Limb (tissue), 2 donors: Measurements from ENCODE around the gene PGAP3.

ENCODE experiments used
- DNase-seq, 2 donors: peaks; one replicate each; pipeline ENCODE4 v3.0.0-alpha.2; 2016; ENCODE audit errors: extremely low spot score in 2 of 2

The PGAP3 gene

DNA sequence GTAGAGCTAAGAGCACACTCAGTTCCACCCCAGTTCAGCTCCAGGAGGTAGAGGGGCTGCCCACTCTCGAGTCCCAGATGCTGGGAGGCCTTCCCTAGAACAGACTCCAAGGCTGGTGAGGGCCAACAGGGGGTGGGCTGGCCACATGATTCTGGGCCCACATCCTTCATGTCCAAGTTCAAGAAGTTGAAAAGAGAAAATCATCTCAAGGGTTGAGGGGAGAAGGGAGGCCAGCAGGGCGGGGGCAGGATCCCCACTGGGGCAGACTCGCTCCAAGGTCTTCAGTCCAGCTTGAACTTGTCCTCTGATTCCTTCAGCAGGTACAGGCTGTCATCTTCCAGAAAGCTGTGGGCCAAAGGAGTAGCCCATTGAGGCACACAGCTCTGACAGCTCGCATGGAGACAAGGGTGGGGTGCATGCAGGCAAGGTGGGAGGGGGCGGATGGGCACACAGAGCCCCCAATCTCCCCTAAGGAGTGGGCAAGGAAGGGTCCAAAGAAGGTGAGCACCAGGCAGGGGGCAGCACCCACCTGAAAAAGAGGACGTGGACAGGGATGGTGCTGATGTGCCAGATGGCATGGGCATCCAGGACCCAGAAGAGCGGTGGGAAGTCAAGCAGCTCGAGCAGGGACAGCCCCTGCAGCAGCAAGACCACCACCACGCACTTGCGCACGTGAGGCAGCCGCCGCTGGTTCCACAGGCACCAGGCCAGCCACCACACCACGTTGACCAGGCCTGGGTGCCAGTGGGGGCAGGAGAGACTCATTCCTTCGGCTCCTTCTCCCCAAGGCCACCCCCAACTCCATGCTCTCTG lies 15.1 kb downstream of the PGAP3 start:
- no peak for DNase-seq

DNA sequence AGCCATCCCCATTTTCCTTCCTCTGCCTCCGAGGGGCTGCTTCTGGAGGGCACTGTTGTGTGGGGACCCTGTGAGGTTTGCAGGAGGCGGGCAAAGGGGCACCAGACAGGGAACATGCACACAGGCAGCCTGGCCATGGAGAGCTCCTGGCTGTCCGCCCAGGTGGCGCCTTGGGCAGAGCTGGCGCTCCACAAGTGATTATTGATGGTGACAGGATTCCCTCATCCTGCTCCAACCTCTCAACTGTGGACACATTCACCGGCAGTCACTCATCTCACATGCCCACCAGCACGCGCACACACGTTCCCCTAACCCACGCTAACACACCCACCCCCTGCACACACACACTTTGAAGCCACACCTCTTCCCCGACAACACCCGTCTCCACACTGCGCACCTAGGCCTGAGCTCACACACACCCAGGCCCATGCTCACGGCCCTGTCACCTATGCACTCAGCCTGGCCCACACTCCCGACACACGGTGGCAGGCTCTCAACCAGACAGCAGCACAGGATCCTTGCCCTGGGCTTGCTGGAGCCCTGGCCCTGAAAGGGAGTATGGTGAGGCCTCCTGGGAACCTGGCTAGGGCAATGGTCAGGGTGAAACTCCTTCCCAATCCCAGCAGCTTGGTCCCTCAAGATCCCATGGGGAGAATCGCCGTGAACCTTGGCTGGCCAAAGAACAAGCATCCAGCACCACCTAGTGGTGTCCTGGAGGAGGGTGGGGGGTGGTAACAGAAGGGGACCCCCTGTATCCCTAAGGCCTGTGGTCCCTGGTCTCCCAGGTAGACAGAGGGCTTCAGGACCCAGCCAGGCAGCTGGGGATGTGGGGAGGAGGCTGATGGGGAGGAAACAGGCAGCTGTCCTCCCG lies 16.0 kb downstream of the PGAP3 start:
- no peak for DNase-seq

DNA sequence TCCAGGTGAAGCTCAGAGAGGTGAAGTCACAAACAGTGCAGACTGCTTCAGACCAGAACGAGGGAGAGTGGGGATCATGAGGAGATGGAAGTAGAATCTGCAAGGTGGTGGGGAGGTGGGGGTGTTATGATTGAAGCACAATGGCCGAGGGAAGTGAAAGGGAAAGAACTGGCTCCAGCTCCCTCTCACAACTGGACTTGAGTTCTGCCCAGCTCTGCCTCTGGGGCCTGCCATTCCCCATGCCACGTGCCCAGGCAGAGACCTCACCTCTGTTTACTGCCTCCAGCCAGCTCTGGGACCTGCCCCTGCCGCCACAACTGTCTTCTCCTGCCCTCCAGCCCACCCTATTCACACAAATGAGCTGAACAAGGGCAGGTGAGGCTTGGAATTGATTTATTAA lies 17.1 kb downstream of the PGAP3 start:
- no peak for DNase-seq

DNA sequence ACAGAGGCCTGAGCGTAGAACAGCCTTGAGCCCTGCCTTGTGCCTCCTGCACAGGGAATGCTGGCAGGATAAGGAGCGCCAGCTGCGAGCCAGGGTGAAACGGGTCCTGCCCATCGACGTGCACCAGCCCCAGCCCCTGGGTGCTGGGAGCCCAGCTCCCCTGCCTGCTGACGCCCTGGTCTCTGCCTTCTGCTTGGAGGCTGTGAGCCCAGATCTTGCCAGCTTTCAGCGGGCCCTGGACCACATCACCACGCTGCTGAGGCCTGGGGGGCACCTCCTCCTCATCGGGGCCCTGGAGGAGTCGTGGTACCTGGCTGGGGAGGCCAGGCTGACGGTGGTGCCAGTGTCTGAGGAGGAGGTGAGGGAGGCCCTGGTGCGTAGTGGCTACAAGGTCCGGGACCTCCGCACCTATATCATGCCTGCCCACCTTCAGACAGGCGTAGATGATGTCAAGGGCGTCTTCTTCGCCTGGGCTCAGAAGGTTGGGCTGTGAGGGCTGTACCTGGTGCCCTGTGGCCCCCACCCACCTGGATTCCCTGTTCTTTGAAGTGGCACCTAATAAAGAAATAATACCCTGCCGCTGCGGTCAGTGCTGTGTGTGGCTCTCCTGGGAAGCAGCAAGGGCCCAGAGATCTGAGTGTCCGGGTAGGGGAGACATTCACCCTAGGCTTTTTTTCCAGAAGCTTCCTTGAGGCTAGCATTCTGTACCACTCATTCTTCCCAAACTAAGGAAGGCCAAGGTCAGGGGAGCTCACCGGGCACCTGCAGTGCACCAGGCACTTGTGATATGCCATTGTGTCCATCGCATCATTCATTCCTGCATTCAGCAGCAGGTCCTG lies 17.7 kb downstream of the PGAP3 start:
- no peak for DNase-seq

DNA sequence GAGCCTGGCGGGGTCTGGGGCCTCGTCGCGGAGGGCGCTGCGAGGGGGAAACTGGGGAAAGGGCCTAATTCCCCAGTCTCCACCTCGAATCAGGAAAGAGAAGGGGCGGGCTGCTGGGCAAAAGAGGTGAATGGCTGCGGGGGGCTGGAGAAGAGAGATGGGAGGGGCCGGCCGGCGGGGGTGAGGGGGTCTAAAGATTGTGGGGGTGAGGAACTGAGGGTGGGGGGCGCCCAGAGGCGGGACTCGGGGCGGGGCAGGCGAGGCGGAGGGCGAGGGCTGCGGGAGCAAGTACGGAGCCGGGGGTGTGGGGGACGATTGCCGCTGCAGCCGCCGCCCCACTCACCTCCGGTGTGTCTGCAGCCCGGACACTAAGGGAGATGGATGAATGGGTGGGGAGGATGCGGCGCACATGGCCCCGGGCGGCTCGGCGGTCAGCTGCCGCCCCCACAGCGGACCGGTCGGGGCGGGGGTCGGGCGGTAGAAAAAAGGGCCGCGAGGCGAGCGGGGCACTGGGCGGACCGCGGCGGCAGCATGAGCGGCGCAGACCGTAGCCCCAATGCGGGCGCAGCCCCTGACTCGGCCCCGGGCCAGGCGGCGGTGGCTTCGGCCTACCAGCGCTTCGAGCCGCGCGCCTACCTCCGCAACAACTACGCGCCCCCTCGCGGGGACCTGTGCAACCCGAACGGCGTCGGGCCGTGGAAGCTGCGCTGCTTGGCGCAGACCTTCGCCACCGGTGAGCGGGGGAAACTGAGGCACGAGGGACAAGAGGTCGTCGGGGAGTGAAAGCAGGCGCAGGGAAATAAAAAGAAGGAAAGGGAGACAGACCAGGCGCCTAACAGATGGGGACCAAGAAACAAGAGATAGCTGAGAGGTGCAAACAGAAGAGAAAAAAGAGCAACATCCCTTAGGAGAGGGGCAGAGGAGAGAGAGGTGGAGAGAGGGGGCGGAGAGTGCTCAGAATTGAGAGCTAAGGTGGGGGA lies 19.6 kb downstream of the PGAP3 start, which contains the start of gene PNMT:
TSS of gene PNMT (plus strand) at position 509 of the 980 bp plus-strand sequence. CDS start at position 532, 23 bp downstream.
- peak in 1 of 2 donors; percentile 83 for DNase-seq

DNA sequence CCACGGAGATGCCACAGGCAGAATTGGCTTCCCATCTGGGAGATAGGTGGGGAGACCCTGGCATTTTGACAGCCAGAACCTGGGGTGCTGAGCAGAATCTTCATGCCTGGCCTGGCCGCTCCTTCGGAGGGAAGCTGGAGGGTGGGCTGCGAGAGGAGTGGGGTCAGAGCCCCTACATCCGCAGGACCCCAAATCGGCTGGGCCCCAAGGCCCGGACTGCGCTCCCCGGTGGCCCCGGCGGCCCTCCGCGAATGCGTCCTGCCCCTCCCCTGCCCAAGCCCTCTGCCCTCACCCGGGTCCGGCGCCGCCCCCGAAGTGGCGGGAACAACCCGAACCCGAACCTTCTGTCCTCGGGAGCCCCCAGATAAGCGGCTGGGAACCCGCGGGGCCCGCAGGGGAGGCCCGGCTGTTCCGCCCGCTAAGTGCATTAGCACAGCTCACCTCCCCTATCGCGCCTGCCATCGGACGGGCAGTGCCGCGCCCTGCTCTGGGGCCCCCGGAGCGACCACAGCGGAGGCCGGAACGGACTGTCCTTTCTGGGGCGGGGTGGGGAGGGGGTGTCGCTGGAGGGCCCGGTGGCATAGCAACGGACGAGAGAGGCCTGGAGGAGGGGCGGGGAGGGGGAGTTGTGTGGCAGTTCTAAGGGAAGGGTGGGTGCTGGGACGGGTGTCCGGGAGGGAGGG lies 20.5 kb downstream of the PGAP3 start:
- DNase-seq: peak in 1 of 2 donors; percentile 55

DNA sequence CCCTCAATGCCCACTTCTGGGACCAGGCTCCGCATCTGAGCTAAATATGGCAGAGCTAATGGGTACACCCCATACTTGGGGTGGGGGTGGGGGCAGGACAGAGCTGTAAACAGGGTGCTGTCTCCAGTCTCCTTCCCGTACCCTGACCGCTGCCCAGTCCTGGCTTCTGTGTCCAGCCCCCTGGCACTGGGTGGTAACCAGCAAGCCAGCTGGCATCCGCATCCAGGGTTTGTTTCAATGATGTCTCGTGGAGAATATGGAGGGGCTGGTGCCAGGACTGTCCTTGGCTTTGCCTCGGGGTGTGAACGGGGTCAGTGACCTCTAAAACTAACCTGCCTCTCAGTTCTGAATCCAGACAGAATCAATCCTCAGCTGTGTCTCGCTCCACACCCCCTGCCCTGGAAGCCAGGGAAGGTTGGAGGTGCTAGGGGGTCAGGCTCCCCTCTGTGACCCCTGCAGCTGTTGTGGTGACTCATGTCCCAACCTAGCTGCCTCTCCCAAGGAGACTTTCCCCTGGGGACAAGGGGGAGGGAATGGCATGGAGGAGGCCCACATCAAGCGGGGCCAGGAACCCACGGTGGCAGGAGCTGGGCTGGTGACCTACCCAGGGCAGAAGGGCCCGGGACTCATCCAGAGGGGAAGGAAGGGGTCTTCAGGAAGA lies 21.1 kb downstream of the PGAP3 start:
- DNase-seq: no peak

DNA sequence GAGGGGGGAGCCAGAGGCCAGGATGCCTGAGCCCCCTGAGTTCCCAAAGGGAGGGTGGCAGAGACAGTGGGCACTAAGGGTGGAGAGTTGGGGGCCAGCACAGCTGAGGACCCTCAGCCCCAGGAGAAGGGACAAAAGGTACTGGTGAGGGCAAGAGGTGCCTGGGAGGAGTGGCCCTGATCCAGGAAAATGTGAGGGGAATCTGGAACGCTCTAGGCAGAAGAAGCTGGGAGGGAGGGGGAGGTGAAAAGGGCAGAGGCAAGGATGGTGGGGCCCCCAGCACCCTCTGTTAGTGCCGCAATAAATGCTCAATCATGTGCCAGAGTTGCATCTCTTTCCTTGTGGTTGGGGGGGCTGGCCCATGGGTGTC lies 21.6 kb downstream of the PGAP3 start:
- DNase-seq: no peak

DNA sequence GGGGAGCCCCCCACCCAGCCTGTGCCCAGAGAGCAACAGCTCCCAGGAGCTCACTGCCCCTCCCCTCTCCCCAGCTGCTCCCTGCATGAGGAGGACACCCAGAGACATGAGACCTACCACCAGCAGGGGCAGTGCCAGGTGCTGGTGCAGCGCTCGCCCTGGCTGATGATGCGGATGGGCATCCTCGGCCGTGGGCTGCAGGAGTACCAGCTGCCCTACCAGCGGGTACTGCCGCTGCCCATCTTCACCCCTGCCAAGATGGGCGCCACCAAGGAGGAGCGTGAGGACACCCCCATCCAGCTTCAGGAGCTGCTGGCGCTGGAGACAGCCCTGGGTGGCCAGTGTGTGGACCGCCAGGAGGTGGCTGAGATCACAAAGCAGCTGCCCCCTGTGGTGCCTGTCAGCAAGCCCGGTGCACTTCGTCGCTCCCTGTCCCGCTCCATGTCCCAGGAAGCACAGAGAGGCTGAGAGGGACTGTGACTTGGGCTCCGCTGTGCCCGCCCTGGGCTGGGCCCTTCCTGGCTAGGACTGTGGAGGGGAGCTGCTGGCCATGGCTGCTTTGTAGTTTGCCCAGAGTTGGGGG lies 22.1 kb downstream of the PGAP3 start:
- peak in 1 of 2 donors; percentile 51 for DNase-seq

DNA sequence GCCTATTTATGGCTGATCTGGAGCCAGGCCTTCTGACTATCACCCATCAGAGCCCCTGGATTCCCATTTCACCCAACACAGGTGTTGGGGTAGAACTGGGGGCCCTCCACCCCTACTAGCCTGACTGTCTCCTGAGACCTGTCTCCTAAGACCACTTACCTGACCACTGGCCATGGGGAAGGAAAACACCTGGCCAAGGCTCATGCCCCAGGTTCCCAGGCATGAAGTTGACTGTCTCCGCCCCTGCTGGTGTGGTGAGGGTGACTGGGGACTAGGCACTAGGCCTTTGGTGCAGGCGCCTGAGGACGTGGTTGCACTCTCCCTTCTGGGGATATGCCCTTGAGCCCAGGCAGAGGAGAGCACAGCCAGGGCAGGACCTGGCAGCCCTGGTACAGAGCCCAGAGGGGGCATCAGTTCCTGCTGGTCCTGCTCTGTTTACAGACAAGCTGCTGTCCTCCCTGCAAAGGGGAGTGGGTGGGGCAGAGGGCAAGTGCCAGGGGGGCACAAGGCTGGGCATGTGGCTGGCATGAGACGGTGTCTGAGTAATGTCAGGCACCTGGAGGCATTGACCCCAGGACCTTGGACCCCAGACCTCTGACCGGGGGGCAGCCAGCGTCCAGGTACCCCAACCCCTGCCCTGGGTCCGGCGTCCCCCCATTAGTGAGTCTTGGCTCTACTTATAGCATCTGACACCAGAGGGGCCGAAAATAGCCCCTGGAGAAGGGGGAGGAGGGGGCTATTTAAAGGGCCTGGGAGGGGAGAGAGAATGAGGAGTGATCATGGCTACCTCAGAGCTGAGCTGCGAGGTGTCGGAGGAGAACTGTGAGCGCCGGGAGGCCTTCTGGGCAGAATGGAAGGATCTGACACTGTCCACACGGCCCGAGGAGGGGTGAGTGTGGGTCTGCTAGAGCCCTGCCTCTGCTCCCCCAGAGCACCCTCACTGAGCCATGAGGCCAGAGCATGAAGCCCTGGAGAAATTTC lies 23.0 kb downstream of the PGAP3 start, which contains the start of gene TCAP:
TSS of gene TCAP (plus strand) at position 769 of the 981 bp plus-strand sequence. CDS start at position 780, 11 bp downstream.
- no peak for DNase-seq

DNA sequence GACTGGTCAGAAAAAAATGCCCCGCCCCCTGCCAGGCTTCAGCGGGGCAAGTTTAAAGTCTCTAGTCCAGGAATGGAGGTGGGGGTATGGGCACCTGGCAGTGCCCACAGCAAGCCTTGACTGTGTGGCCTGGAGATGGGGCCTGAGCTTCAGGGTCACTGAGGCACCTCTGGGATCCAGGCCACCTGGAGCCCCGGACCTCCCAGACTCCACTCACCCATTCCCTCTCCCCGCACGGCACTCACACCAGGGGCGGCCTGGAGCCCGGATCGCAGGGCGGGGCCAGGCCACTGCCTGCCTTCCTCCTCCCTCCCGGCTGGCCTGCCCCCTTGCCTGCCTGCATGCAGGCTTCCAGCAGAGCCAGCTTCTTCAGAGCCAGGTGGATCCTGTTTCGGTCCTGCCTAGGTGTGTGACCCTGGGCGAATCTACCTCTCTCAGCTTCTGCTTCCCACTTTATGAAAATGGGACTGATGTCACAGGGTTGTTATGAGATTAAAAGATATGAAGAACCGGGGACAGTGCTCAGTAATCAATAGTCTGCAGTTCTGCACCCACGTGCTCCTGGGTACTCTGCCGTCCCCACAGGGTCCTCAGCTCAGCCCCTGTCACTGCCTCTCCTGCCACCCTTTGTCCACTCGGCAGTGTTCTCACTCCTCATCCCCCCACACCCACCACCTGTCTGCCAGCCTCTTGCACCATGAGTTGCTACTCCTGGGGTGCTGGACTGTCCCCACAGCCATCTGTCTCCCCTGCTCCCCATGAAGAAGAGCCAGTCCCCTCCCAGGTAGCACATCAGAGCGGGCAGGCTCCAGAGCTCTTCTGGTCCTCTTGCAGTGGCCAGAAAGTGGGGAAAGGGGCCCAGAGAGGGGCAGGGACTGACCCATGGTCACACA lies 23.9 kb downstream of the PGAP3 start:
- DNase-seq: no peak

DNA sequence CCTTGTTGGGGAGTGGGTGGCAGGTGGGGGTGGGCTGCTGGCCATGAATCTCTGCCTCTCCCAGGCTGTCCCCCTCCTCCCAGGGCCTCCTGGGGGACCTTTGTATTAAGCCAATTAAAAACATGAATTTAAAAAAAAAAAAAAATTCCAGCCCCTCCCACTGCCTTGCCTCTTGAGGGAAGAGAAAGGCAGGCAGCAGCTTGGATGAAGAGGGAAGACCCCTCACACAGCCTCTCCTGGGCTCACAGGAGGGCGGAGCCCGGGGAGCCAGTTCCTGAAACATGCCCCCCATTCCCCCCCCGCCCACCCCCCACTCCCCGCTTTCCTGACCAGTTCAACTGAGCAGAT lies 24.5 kb downstream of the PGAP3 start:
- DNase-seq: no peak

DNA sequence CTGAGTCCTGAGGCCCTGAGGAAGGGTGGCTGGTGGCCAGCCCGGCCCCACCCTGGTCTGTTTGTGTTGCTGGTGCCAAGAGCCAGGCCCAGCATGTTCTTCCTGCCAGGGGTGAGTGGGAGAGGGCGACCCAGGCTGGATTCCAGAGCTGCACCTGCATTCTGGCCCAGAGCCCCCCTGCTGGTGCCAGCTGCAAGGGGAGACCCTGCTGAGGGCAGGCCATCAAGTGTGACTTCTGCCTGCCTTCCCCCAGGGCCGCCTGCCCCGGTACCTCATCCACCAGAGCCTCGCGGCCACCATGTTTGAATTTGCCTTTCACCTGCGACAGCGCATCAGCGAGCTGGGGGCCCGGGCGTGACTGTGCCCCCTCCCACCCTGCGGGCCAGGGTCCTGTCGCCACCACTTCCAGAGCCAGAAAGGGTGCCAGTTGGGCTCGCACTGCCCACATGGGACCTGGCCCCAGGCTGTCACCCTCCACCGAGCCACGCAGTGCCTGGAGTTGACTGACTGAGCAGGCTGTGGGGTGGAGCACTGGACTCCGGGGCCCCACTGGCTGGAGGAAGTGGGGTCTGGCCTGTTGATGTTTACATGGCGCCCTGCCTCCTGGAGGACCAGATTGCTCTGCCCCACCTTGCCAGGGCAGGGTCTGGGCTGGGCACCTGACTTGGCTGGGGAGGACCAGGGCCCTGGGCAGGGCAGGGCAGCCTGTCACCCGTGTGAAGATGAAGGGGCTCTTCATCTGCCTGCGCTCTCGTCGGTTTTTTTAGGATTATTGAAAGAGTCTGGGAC lies 25.1 kb downstream of the PGAP3 start:
- DNase-seq: no peak

DNA sequence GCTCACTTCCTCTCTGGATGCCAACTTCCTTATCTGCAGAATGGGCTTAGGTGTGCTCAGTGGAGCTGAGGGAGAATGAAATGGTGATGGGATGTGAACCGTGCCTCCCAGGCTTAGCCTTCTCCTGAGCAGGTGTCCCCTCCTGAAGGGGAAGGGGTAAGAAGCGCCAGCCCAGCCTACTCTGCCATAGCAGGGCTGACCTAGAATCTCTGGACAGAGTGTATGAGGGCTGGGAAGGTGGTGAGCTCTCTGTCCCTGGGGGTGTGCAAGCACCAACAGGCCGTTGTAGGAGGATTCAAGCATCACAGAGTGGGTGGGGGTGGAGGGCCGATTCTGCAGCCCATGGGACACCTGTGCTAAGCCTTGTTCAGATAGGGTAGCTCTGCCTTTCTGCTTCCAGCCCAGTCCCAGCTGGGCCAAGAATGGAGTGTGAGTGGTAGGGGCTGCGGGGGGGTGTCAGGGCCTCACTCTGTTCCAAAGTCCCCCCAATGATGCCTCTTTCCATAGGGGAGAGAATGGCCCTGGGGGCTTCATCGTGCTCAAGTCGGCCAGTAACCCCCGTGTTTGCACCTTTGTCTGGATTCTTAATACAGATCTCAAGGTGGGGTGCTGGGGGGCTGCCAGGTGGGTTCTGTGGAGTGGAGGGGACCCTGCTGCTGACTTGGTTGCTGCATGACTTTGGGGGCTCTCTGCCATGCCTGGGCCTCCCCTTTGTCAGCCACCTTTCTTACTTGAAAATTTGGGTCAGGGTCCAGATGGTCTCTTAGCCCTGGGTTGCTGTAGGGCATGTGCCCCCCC lies 25.9 kb downstream of the PGAP3 start:
- no peak for DNase-seq
